Retinal pigment epithelial cell (primary cell): ENCODE data around the gene CEACAM5.

Experiments
- DNase-seq: peaks from one replicate; pipeline ENCODE4 v3.0.0-alpha.2; 2010; ENCODE audit warnings: low read depth
- H3K4me3 ChIP-seq: 2 replicates; pipeline ENCODE4 v1.5.1; 2011; ENCODE audit warnings: mild to moderate bottlenecking, low read length, control low read depth, moderate library complexity
- CTCF ChIP-seq: conservative IDR thresholded peaks from 2 replicates; pipeline ENCODE4 v1.5.1; 2011; ENCODE audit warnings: low read depth, low read length, control low read depth, inconsistent platforms

CEACAM5 gene

GRCh38 chr19:41718761-41719160 is 10.3 kb downstream of the CEACAM5 start:
- no peak for TF ChIP-seq CTCF
- H3K4me3 ChIP-seq: no peak overlapping the region
- DNase-seq: no peak

GRCh38 chr19:41720103-41720502 is 11.7 kb downstream of the CEACAM5 start:
- no peak for DNase-seq
- H3K4me3 ChIP-seq: no peak overlapping the region
- no peak for TF ChIP-seq CTCF

DNA sequence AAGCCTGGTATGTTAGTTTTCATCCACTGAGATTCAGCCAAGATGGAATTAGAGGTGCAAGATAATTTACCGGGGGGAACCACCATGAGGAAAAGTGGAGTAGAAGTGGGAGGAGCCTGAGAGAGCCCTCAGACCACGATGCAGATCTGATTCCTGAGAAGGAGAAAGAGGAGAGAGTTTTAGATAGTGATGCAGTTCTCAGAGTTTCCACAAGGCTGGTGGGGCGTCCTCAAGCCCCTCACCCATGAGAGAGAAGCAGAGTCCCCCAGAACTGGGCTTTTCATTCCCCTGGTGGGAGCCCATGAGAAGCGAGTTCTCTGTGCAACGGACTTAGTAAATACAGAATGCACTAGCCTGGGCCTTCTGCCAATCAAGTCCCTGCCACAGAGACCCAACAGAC is 18.1 kb downstream of the CEACAM5 start:
- no peak overlapping the region for H3K4me3 ChIP-seq
- no peak for DNase-seq
- no peak for TF ChIP-seq CTCF

GRCh38 chr19:41734156-41734555 is 25.7 kb downstream of the CEACAM5 start:
- TF ChIP-seq CTCF: no peak
- H3K4me3 ChIP-seq: no peak overlapping the region
- no peak for DNase-seq

DNA sequence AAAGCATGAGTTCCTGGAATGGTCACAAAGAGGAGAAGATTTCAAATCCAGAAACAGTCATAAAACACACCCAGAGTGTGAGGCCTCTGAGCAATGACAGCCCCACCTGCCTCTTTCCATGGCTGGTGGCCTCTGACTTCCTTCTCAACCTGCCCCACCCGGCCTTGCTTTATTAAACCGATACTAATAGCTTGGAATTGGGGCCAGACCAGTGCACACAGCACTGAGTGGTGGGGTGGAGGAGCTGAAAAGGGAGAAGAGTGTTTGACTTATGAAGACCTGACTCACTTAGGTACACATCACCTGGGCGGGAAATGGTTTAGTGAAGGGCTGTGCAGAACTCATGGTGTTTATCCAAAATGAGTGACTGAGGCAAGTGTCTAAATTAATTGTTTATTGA is 26.2 kb downstream of the CEACAM5 start:
- DNase-seq: no peak
- no peak overlapping the region for H3K4me3 ChIP-seq
- TF ChIP-seq CTCF: no peak

DNA sequence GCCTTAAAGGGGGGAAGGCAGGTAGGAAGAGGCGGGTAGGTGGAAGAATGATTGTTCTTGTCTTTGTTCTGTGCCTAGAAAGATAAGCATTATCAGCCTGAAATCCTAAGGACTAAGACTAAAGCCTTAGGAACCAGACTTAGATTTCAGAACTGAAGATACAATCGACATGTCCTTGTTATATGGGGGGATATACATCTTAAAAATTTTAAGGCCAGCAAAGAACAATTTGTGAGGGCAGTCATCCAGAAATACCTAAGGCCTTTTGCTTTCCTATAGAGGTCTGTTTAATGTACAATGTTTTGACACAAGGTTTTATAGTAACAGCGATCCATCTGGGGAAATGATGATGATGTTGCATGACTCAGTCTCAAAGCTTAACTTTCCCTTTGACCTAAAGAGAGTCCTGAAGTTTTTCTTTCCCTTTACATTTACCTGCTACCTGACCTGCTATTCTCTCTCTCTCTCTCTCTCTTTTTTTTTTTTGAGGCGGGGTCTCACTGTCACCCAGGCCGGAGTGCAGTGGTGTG is 26.7 kb downstream of the CEACAM5 start:
- no peak for TF ChIP-seq CTCF
- DNase-seq: no peak
- no peak overlapping the region for H3K4me3 ChIP-seq

DNA sequence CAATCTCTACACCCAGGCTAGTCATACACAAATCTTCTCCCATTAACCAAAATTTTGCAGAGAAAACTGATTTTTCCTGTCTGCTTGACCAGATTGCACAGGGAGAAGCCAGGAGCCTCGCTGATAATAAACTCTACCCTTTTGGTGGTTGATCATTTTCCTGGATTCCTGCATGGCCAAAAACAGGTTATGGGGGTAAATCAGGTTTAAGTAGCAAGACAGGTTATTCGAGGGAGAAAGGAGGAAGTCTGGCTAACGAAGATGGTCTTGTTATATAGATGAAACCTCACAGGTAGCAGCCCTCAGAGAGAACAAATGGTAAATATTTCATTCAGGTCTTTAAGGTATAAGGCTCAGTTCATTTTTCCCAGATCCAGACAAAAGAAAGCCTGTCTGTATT is 30.9 kb downstream of the CEACAM5 start:
- TF ChIP-seq CTCF: no peak
- no peak for DNase-seq

More for the DNA sequence above, 30.9 kb downstream of the CEACAM5 start:
- no peak overlapping the region for H3K4me3 ChIP-seq
